Ramos (cell line): Measurements from ENCODE around the gene CCDC60.

Source experiments
- in situ Hi-C: fragments of 300-500 bp; cut with MboI; formaldehyde crosslinking; loops from one replicate; pipeline ENCODE4 v1.14.3; 2022; ENCODE audit warnings: low sequenced_read_pairs; ENCODE audit not compliant: unreplicated experiment

Gene CCDC60

GRCh38 chr12:119431151-119431550 lies 96.6 kb downstream of the CCDC60 start:
- in situ Hi-C loops: loop anchor here (10.0 kb wide), 1 partner anchor 224 kb away; no protein-coding TSS in a partner anchor

- in situ Hi-C loops: loop anchor here (10.0 kb wide), 1 partner anchor 222 kb away; no protein-coding TSS in a partner anchor
Measured at GRCh38 chr12:119432949-119433348, 98.4 kb downstream of the CCDC60 start.

- in situ Hi-C loops: loop anchor here (10.0 kb wide), 1 partner anchor 104 kb away; no protein-coding TSS in a partner anchor
Measured at GRCh38 chr12:119440803-119441360, 106.4 kb downstream of the CCDC60 start.

- in situ Hi-C loops: loop anchor here (10.0 kb wide), 1 partner anchor 100 kb away; no protein-coding TSS in a partner anchor
Measured at GRCh38 chr12:119444462-119445044, 110.0 kb downstream of the CCDC60 start.

- in situ Hi-C loops: loop anchor here (10.0 kb wide), 1 partner anchor 98 kb away; no protein-coding TSS in a partner anchor
Measured at GRCh38 chr12:119446459-119446858, 111.9 kb downstream of the CCDC60 start.

- in situ Hi-C loops: loop anchor here (10.0 kb wide), 1 partner anchor 98 kb away; no protein-coding TSS in a partner anchor
Measured at GRCh38 chr12:119447126-119447525, 112.6 kb downstream of the CCDC60 start.

GRCh38 chr12:119447618-119448017 lies 113.1 kb downstream of the CCDC60 start:
- in situ Hi-C loops: loop anchor here (10.0 kb wide), 1 partner anchor 97 kb away; no protein-coding TSS in a partner anchor

GRCh38 chr12:119448611-119449131 lies 114.1 kb downstream of the CCDC60 start:
- in situ Hi-C loops: loop anchor here (10.0 kb wide), 1 partner anchor 96 kb away; no protein-coding TSS in a partner anchor

- in situ Hi-C loops: no loop called here
Measured at GRCh38 chr12:119450771-119451170, 116.2 kb downstream of the CCDC60 start.

- in situ Hi-C loops: no loop called here
Measured at GRCh38 chr12:119456824-119457223, 122.3 kb downstream of the CCDC60 start.

GRCh38 chr12:119457271-119457670 lies 122.7 kb downstream of the CCDC60 start:
- in situ Hi-C loops: no loop called here

- in situ Hi-C loops: no loop called here
Measured at GRCh38 chr12:119459481-119459880, 125.0 kb downstream of the CCDC60 start.

GRCh38 chr12:119460876-119461275 lies 126.3 kb downstream of the CCDC60 start:
- in situ Hi-C loops: no loop called here

GRCh38 chr12:119461636-119462214 lies 127.2 kb downstream of the CCDC60 start:
- in situ Hi-C loops: no loop called here

- in situ Hi-C loops: no loop called here
Measured at GRCh38 chr12:119463211-119463926, 128.8 kb downstream of the CCDC60 start.

GRCh38 chr12:119468296-119468695 lies 133.8 kb downstream of the CCDC60 start:
- in situ Hi-C loops: no loop called here

- in situ Hi-C loops: no loop called here
Measured at GRCh38 chr12:119475650-119476049, 141.1 kb downstream of the CCDC60 start.

GRCh38 chr12:119476951-119477350 lies 142.4 kb downstream of the CCDC60 start:
- in situ Hi-C loops: no loop called here

GRCh38 chr12:119479121-119479561 lies 144.6 kb downstream of the CCDC60 start:
- in situ Hi-C loops: no loop called here

- in situ Hi-C loops: no loop called here
Measured at GRCh38 chr12:119480551-119480950, 146.0 kb downstream of the CCDC60 start.
